Spleen (tissue), 11 donors: ENCODE measurements around the gene EYS. TPM values are rescaled to one million over a fixed set of nuclear protein-coding genes. Genes with fewer than 3 reads are reported as not detected.

Source experiments
- DNase-seq: peaks from one replicate; pipeline ENCODE4 v3.0.0-alpha.2; 2020
- H3K27ac ChIP-seq, 8 donors: fragments of 200-600 bp; sonication (generic) in 7 of 8; 1 replicate in 4 of 8; 2 replicates in 4 of 8; pipeline versions ENCODE4 v1.5.0 to v1.8.0; 2016 to 2021; ENCODE audit warnings: inconsistent platforms in 4 of 8, mild to moderate bottlenecking in 4 of 8, moderate library complexity in 1 of 8
- H3K27me3 ChIP-seq, 7 donors: fragments of 200-600 bp; sonication (generic) in 6 of 7; replicated peaks in 1 of 7; 1 replicate in 4 of 7; 2 replicates in 3 of 7; pipeline versions ENCODE4 v1.5.0 to v1.8.0; 2016 to 2021; ENCODE audit warnings: inconsistent platforms in 3 of 7, mild to moderate bottlenecking in 1 of 7
- H3K36me3 ChIP-seq, 6 donors: fragments of 200-600 bp; sonication (generic) in 5 of 6; 1 replicate in 4 of 6; 2 replicates in 2 of 6; pipeline versions ENCODE4 v1.5.0 to v1.8.0; 2016 to 2021; ENCODE audit warnings: inconsistent platforms in 2 of 6
- H3K4me1 ChIP-seq, 6 donors: fragments of 200-600 bp; sonication (generic) in 5 of 6; 1 replicate in 3 of 6; 2 replicates in 3 of 6; pipeline versions ENCODE4 v1.5.0 to v1.8.0; 2016 to 2021; ENCODE audit warnings: inconsistent platforms in 3 of 6
- H3K4me3 ChIP-seq, 8 donors: fragments of 200-600 bp; sonication (generic) in 7 of 8; 1 replicate in 4 of 8; 2 replicates in 4 of 8; pipeline versions ENCODE4 v1.5.0 to v1.8.0; 2016 to 2021; ENCODE audit warnings: inconsistent platforms in 4 of 8, mild to moderate bottlenecking in 4 of 8, moderate library complexity in 2 of 8
- H3K9me3 ChIP-seq, 8 donors: fragments of 200-600 bp; sonication (generic) in 7 of 8; 1 replicate in 4 of 8; 2 replicates in 4 of 8; pipeline versions ENCODE4 v1.5.0 to v1.8.0; 2016 to 2021; ENCODE audit warnings: inconsistent platforms in 4 of 8
- POLR2A ChIP-seq, 3 donors: fragments of 450-650 bp; IDR thresholded peaks; one replicate each; pipeline ENCODE4 v1.5.1; 2017; ENCODE audit warnings: antibody characterized with exemption in 3 of 3, mild to moderate bottlenecking in 1 of 3
- POLR2AphosphoS5 ChIP-seq, 3 donors: sonication (generic); formaldehyde crosslinking; IDR thresholded peaks; one replicate each; pipeline ENCODE4 v1.5.1; 2017; ENCODE audit warnings: antibody characterized with exemption in 3 of 3
- WGBS, 5 donors: extraction: QIAGEN DNeasy Blood & Tissue Kit in 3 of 5; methylation state at CpG; one replicate each; pipeline versions ENCODE4 v1.1.5 to v1.1.7; 2013 to 2018; 5-methylcytosine and 5-hydroxymethylcytosine counted together
- intact Hi-C: fragments of 100-400 bp; cut with DNase I; formaldehyde crosslinking; loops from one replicate; pipeline ENCODE4 v1.15.0; 2023; ENCODE audit warnings: low total_unique reads
- polyA plus RNA-seq, 3 donors: library from polyadenylated mRNA; stranded (reverse); fragments of 200-250 nt; gene quantifications; one replicate each; pipeline ENCODE4 v1.2.1, GENCODE V29; 2013
- total RNA-seq, 7 donors: library from RNA; depleted of rRNA in 3 of 7; stranded (reverse); fragments of >200 nt in 3 of 7; fragmentation: NEBNext Ultra II Directional in 4 of 7; extraction: Animal tissue kit (Norgen Biotek cat#: 25700) in 4 of 7; gene quantifications; one replicate each; pipeline versions ENCODE4 v1.1.0 to v1.2.1, GENCODE V29; 2016 to 2021
- TF ChIP-seq, protein P1 (sequence below), 11 experiments: fragments of 200-600 bp in 7 of 11; fragments of 450-650 bp in 4 of 11; sonication (generic) in 4 of 11; IDR thresholded peaks in 8 of 11; conservative IDR thresholded peaks in 3 of 11; 1 replicate in 7 of 11; 2 replicates in 4 of 11; pipeline versions ENCODE4 v1.4.0 to v1.8.0; 2016 to 2021; ENCODE audit warnings: antibody characterized with exemption in 11 of 11, inconsistent platforms in 4 of 11, mild to moderate bottlenecking in 1 of 11
- donor health status: healthy with polysubstance abuse.
- donor health status: DM: no; HTN: no; CAD: no; lungs with moderate emphysema.
- donor health status: DM: no; HTN: no; CAD: no.
- donor health status: Bipolar disorder and iron deficiency.
- donor health status: healthy.
- donor health status: DM: no; HTN: no; CAD: no.
- donor health status: DM: yes; HTN: yes; CAD: no.

The EYS gene
- total and polyA plus RNA-seq, 10 donors = under 0.01 to 0.72 (median 0.28) TPM; not detected in 5

- H3K4me3 ChIP-seq = no peak overlapping the region
- intact Hi-C loops = no loop called here
- H3K4me1 ChIP-seq = no peaks in the 10 kb centered on the region
- no peaks in the 10 kb centered on the region for H3K9me3 ChIP-seq
- H3K36me3 ChIP-seq = no peaks in the 10 kb centered on the region
- H3K27ac ChIP-seq = no peak overlapping the region
- DNase-seq = no peak
- no peaks in the 10 kb centered on the region for H3K27me3 ChIP-seq
- no peak for TF ChIP-seq POLR2AphosphoS5 (IDR thresholded peaks at IDR 0.05)
- TF ChIP-seq, protein P1, sequence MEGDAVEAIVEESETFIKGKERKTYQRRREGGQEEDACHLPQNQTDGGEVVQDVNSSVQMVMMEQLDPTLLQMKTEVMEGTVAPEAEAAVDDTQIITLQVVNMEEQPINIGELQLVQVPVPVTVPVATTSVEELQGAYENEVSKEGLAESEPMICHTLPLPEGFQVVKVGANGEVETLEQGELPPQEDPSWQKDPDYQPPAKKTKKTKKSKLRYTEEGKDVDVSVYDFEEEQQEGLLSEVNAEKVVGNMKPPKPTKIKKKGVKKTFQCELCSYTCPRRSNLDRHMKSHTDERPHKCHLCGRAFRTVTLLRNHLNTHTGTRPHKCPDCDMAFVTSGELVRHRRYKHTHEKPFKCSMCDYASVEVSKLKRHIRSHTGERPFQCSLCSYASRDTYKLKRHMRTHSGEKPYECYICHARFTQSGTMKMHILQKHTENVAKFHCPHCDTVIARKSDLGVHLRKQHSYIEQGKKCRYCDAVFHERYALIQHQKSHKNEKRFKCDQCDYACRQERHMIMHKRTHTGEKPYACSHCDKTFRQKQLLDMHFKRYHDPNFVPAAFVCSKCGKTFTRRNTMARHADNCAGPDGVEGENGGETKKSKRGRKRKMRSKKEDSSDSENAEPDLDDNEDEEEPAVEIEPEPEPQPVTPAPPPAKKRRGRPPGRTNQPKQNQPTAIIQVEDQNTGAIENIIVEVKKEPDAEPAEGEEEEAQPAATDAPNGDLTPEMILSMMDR (IDR thresholded peaks at IDR 0.05 in 8 of 11, conservative IDR thresholded peaks at IDR 0.05 in 3 of 11) = no peak
- no peak for TF ChIP-seq POLR2A (IDR thresholded peaks at IDR 0.05)
These were observed 1481.5 kb downstream of the EYS start for GRCh38 chr6:64225503-64225902.

DNA sequence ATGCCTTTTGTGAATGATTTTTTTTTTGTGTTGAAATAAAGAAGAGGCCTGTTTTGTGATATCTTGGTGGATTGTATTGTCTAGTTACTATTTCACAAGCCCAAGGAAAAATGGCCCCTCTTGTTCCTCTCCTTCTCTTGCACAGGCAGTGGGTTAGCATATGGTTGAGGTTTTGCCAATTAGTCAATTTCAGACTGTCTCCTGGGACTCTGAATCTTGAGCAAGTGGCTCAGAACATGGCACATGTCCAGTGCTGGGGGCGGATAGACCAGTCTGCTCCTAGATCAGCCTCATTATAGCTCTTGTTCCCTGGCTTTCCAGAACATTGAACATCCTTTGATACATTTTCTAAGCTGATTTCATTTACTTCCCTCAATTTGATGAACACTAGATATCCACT is 1482.2 kb downstream of the EYS start:
- intact Hi-C loops = no loop called here

GRCh38 chr6:64221776-64222175 is 1485.2 kb downstream of the EYS start:
- 55 to 66% (median 64%) methylated on average over 3 of the region's 3 CpGs for WGBS, 5 donors
- H3K4me3 ChIP-seq = no peak overlapping the region

More for the DNA sequence above, 1482.2 kb downstream of the EYS start:
- WGBS, 5 donors = 46 to 88% (median 68%) methylated on average over 1 of the region's 1 CpG
- Histone ChIP-seq H3K27ac (no peak overlapping the region), H3K36me3 (no peaks in the 10 kb centered on the region), H3K4me1 (no peaks in the 10 kb centered on the region), H3K9me3 (no peaks in the 10 kb centered on the region), H3K4me3 (no peak overlapping the region), H3K27me3 (no peaks in the 10 kb centered on the region)
- DNase-seq = no peak
- no peak for TF ChIP-seq POLR2A (IDR thresholded peaks at IDR 0.05)
- TF ChIP-seq, protein P1 (IDR thresholded peaks at IDR 0.05 in 8 of 11, conservative IDR thresholded peaks at IDR 0.05 in 3 of 11) = no peak
- no peak for TF ChIP-seq POLR2AphosphoS5 (IDR thresholded peaks at IDR 0.05)

GRCh38 chr6:64220801-64221200 is 1486.2 kb downstream of the EYS start:
- Histone ChIP-seq H3K27me3 (no peaks in the 10 kb centered on the region), H3K36me3 (no peaks in the 10 kb centered on the region), H3K4me3 (no peak overlapping the region), H3K9me3 (no peaks in the 10 kb centered on the region), H3K27ac (no peak overlapping the region), H3K4me1 (no peaks in the 10 kb centered on the region)
- DNase-seq = no peak
- WGBS, 5 donors = 73 to 87% (median 83%) methylated on average over 1 of the region's 1 CpG
- TF ChIP-seq POLR2AphosphoS5 (IDR thresholded peaks at IDR 0.05) (no peak), POLR2A (IDR thresholded peaks at IDR 0.05) (no peak)
- TF ChIP-seq, protein P1 (IDR thresholded peaks at IDR 0.05 in 8 of 11, conservative IDR thresholded peaks at IDR 0.05 in 3 of 11) = no peak
- intact Hi-C loops = no loop called here

More at GRCh38 chr6:64221776-64222175, 1485.2 kb downstream of the EYS start:
- H3K27me3 ChIP-seq = no peaks in the 10 kb centered on the region
- no peaks in the 10 kb centered on the region for H3K4me1 ChIP-seq
- no peak overlapping the region for H3K27ac ChIP-seq
- no peaks in the 10 kb centered on the region for H3K9me3 ChIP-seq
- no peak for DNase-seq
- TF ChIP-seq POLR2A (IDR thresholded peaks at IDR 0.05) (no peak), POLR2AphosphoS5 (IDR thresholded peaks at IDR 0.05) (no peak)
- TF ChIP-seq, protein P1 (IDR thresholded peaks at IDR 0.05 in 8 of 11, conservative IDR thresholded peaks at IDR 0.05 in 3 of 11) = no peak
- intact Hi-C loops = no loop called here
- H3K36me3 ChIP-seq = no peaks in the 10 kb centered on the region
